Measurements from ENCODE around the gene GPA33. TPM values are rescaled to one million over a fixed set of nuclear protein-coding genes. Genes with fewer than 3 reads are reported as not detected.

Gene GPA33
- total RNA-seq, 1 donor from 2014 or later, result not detected

Other genes with a start within 250 kb of the GPA33 start
- 9.0 and 9.3 TPM in 2 replicates for gene TADA1, start 214.1 kb downstream of the GPA33 start, total RNA-seq
- 0.13 and 0.21 TPM in 2 replicates for gene ILDR2, start 114.8 kb downstream of the GPA33 start, total RNA-seq
- not detected in 2 replicates for gene MAEL, start 101.1 kb downstream of the GPA33 start, total RNA-seq
- 40.1 and 46.6 TPM in 2 replicates for gene STYXL2, start 3.7 kb upstream of the GPA33 start, total RNA-seq
- 4.3 and 7.6 TPM in 2 replicates for gene POU2F1, start 130.5 kb upstream of the GPA33 start, total RNA-seq